ENCODE results near the gene CLK2.
"Not testable (repeated sequence)": the region's sequence is repeated elsewhere in the genome, so short reads cannot be mapped to it uniquely, and the experiment has no call there.

CLK2 gene

GRCh38 chr1:155296661-155297060, 23.4 kb upstream of the CLK2 start:
- DNase-seq (ENCODE audit: low read depth) = no peak

- DNase-seq (ENCODE audit: low read depth) = no peak
Measured at GRCh38 chr1:155295942-155296267, 22.6 kb upstream of the CLK2 start.

DNA sequence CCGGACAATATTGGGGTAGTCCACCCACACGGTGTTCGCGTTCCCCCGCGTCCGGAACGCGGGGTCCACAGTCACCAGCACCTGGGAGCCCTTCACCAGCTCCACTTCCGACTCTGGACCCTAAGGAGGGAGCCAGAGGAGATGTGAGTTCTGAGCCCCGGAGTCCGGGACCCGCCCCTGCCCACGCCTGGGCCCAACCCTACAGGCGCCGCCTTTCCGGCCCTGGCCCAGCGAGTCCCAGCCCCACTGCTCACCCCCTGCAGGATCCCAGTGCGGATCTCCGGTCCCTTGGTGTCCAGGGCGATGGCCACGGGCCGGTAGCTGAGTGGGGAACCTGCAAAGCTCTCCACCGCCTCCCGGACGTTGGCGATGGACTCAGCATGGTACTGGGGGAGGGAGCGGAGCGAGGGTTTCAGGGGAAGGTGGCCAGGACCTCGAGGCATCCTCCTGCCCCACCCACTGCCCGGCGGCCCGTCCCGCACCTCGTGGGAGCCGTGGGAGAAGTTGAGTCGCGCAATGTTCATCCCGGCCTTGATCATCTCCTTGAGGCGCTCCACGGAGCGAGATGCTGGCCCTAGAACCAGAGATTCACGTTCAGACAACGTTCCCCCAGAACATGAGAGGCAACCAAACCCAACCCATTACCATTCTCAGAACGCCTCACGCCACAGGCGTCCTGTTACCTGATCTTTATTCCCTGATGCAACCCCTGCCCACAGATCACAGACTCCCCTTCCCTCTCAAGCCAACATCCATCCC, 22.1 kb upstream of the CLK2 start:
- no peak for DNase-seq (ENCODE audit: low read depth)

DNA sequence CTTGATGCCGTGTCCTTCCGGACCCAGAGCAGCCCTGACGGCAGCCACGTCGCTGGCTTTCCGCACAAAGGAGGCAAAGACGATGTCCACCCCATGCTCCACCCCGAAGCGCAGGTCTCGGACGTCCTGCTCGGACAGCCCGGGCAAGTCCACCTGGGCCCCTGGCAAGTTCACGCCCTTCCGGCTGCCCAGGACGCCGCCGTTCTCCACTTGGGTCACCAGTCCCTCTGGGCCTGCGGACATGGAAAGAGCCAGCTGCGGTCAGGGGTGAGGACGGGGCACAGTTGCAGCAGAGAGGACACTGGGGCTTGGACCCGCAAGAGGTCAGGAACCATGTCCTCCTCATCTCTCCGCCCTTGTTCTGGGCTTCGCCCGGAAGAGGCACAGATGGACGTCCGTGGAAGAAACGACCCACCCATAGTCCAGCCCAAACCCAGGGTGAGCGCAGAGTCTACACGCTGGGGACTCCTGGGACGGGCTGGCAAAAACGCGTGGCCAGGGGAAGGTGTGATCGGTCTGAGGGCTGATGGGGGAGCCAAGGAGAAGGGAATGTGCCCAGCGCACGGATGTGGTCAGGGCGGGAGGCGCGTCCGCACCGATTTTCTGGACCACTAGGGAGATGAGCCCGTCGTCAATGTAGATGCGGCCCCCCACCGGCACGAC, 21.3 kb upstream of the CLK2 start:
- no peak for DNase-seq (ENCODE audit: low read depth)

- DNase-seq (ENCODE audit: low read depth) = no peak
Measured at GRCh38 chr1:155293086-155293749, 19.9 kb upstream of the CLK2 start.

- not testable (repeated sequence) for DNase-seq (ENCODE audit: low read depth)
Measured at GRCh38 chr1:155291006-155291405, 17.7 kb upstream of the CLK2 start.

DNA sequence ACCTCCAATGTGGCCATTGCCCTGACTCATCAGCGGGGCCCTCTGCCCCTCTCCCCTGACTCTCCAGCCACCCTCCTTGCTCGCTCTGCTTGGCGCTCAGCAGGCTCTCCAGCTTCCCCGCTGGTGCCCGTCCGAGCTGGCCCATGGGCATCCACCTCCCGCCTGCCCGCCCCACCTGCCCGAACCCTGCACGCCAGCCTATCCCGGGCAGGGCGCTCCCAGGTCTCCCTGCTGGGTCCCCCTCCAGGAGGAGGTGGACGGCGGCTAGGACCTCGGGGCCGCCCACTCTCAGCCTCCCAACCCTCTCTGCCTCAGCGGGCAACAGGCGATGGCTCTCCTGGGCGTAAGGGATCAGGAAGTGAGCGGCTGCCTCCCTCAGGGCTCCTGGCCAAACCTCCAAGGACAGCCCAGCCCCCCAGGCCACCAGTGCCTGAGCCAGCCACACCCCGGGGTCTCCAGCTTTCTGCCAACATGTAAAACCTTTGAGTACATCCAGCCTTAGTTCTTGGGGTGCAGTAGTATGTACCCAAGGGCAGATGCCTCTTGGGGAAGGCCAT, 14.8 kb upstream of the CLK2 start:
- no peak for DNase-seq (ENCODE audit: low read depth)

DNA sequence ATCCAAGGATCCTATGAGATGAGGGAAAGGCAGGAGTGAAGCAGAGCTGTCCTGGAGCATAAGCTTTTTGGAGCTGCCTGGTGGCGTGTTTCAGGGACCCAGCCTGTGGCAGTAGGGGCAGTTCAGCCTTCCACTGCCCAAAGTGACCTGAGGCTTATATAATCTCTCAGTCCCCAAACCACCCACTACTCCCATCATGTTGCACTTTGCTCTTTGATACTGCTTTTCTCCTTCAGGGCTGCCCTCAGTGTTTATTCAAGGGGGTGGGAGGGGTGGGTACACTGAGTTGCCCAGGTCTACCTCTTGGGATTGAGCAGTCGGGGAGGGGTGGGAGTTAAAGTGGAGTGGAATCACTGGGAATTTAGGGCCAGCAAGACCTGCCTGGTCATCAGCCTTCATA, 13.2 kb upstream of the CLK2 start:
- no peak for DNase-seq (ENCODE audit: low read depth)

DNA sequence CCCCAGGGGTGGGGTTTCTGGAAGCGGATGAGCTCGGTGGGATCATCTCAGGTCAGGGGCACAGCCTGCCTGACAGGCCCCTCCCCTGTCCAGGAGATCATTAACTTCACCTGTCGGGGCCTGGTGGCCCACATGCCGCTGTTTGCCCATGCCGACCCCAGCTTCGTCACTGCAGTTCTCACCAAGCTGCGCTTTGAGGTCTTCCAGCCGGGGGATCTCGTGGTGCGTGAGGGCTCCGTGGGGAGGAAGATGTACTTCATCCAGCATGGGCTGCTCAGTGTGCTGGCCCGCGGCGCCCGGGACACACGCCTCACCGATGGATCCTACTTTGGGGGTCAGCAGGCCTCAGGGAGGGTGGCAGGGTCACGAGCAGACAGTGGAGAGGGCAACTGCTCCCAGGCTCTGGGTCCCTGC, 12.3 kb upstream of the CLK2 start:
- DNase-seq (ENCODE audit: low read depth) = no peak

GRCh38 chr1:155285063-155285462, 11.8 kb upstream of the CLK2 start:
- DNase-seq (ENCODE audit: low read depth) = no peak

DNA sequence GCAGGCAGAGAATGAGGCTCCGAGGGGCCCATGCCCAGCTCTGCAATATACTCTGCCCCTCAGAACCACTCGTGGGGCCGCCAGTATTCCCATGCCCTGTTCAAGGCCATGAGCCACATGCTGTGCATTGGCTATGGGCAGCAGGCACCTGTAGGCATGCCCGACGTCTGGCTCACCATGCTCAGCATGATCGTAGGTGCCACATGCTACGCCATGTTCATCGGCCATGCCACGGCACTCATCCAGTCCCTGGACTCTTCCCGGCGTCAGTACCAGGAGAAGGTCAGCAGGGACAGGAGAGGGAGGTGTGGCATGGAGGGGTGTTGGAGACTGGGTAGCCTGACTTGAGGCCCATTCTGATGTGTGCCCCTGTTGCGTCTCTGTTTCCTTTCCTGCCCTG, 11.2 kb upstream of the CLK2 start:
- no peak for DNase-seq (ENCODE audit: low read depth)

DNA sequence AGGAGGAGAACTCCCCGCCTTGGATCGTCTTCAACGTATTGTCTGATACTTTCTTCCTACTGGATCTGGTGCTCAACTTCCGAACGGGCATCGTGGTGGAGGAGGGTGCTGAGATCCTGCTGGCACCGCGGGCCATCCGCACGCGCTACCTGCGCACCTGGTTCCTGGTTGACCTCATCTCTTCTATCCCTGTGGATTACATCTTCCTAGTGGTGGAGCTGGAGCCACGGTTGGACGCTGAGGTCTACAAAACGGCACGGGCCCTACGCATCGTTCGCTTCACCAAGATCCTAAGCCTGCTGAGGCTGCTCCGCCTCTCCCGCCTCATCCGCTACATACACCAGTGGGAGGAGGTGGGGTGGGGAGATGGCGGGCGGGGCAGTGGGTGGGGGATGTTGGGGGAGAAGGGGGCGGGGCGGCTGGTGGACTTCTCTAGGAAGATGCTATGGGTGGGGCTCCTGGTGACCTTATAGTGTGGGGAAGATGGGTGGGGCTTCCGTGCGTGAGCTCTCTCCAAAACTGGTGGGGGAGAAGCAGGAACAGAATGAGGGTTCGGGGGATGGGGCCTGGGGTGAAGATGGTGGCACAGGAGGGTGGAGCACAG, 9.3 kb upstream of the CLK2 start:
- no peak for DNase-seq (ENCODE audit: low read depth)

DNA sequence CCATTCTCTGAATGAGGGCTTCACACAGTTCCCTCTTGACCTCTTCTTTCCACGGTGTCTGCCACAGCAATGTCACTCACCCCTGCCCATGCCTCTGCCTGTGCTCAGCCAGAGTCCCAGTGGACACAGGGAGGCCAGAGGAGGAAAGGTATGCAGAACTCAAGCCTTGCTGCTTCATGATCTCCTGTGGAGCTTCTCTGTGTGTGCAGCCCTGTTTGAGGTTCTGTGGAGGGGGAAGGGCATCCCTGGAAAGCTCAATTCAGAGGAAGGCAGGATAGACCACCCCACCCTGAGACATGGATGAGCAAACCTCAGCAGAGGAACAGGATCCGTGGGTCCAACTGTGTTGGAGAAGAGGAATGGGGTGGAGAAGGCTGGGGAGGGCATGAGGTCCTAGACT, 6.0 kb upstream of the CLK2 start:
- no peak for DNase-seq (ENCODE audit: low read depth)

GRCh38 chr1:155278689-155279160, 5.4 kb upstream of the CLK2 start:
- no peak for DNase-seq (ENCODE audit: low read depth)

DNA sequence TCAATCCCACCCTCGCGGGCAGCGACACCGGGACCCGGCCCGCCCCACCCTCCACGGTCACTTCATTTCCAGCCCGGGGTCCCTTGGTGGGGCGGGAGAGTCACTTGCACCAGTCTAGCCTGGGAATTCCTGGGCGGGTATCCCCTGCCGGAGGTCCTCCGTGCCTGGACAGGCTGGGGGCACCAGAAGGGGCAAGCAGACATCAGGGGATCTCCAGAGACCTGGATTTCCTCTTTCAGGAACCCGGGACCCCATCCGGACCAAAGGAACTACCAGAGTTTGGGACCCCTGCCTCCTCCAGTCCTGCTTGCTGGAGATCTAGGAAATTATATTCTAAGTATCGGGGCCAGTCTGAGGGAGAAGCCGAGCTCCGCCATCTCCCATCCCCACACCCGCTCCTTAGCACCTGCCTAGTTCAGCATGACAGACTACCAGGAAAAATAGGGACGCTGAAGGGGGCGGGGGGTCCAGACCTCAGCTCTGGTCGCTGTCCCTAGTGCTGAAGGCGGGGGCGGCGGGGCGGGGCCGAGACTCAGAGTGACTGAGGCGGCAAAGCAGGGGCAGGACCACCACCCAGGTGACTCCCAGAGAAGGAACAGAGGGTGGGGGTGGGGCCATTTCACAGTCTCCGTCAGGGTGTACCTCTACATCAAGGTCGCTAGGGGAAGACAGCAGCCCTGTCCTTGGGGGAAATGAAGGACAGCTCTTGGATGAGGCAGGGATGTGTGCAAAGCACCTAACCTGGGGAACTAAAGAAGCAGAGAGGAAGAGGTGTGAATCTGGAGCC, 4.8 kb upstream of the CLK2 start:
- peak; percentile 63 for DNase-seq (ENCODE audit: low read depth)

DNA sequence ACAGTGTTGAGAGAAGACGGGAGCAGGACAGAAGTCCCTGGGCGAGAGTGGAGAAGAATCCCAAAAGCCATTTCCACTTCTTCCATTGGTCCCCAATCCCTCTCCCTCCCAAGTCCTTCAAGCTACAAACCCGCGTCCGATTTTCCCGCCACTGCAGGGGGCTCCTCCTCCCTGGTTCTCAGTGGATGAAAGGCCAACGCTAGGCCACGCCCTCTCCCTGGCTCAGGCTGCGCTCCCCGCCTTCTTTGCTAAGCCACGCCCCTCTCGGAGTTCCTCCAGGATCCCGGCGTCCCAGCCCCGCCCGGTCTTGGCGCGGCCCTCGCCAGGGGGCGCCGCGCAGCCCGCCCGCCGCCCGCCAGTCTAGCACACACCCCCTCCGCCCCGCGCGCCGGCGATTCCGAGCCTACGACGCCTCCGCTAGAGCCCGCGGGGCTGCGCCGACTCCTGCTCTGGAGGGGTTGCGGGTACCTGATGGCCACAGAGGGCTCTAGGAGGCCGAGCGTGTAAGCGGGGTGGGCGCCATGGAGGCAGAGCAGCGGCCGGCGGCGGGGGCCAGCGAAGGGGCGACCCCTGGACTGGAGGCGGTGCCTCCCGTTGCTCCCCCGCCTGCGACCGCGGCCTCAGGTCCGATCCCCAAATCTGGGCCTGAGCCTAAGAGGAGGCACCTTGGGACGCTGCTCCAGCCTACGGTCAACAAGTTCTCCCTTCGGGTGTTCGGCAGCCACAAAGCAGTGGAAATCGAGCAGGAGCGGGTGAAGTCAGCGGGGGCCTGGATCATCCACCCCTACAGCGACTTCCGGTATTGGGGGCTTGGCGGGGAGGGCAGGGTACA, 4.0 kb upstream of the CLK2 start, which contains the start of gene HCN3:
Gene HCN3, plus strand, starts transcription at position 394 of the 832 bp plus-strand sequence. Its CDS starts 128 bp downstream, at position 522.
- DNase-seq (ENCODE audit: low read depth) = peak; percentile 96

- no peak for DNase-seq (ENCODE audit: low read depth)
Measured at GRCh38 chr1:155272466-155273342, 600 bp downstream of the CLK2 start.

- no peak for DNase-seq (ENCODE audit: low read depth)
Measured at GRCh38 chr1:155269381-155269780, 3.9 kb downstream of the CLK2 start.

DNA sequence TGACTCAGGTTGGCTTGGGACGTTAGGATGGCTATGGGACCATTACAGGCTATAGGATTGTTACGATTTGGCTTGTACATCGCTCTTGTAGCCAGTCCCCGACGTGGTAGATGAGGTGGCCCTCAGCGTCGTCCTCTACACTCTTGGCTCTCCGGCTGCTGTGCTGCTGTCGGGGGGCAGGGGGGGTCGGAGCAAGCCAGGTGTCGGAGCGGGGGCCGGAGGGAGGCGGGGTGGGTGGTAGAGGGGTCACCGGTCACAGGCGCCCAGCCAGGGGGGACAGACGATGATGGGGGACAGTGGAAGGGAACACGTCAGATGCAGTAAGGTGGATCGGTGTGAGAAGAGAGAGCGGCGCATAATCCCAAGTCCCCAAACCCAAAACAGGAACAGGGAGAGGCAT, 4.7 kb downstream of the CLK2 start:
- DNase-seq (ENCODE audit: low read depth) = no peak

DNA sequence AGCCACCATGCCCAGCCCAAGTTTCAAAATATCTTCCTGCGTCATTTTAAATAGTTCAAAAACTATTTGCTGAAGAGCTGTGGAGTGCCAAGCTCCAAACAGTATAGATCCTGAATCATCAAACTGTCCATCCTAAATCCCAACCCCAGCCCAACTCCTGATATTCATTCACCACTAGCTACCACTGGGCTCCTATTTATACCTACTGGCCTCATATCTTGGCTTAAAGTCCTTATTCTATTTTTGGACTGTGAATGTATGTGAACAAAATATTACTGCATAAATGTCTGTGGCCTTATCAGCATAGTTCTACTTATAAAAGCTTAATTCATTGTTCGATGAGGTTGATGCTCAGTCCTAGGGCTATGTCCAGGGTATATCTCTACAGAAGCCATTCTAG, 5.9 kb downstream of the CLK2 start:
- no peak for DNase-seq (ENCODE audit: low read depth)

Measured in stimulated activated CD8-positive, alpha-beta memory T cell treated with anti-CD3 and anti-CD28 coated beads, Interleukin-4, amount 100 ng/mL, for 24 hours (primary cell).